Measurements from ENCODE around the gene LMBR1L.

Gene LMBR1L

GRCh38 chr12:49059045-49059298, 51.7 kb downstream of the LMBR1L start:
- peaks cover 4 to 20% of the 10 kb centered on the region in 2 experiments; a peak in 1 of 3 replicates for H3K36me3 ChIP-seq (ENCODE audit: control insufficient read depth in 2 of 2, insufficient read depth in 1 of 2, low read length in 2 of 2)
- ChIA-PET POLR2A (interaction anchor here (1.2 to 3.6 kb wide), 6 partner anchors 11 to 72 kb away, joined by 3 to 26 read pairs (median 6); partner anchors contain the start of genes RHEBL1 and TUBA1B), CTCF (interaction anchor here (0.7 to 2.4 kb wide), 8 partner anchors 9 to 71 kb away, joined by 3 to 18 read pairs (median 4); no protein-coding TSS in a partner anchor)

GRCh38 chr12:49058366-49059044, 52.1 kb downstream of the LMBR1L start:
- H3K4me3 ChIP-seq (ENCODE audit: low read depth, low read length): peak overlapping the region; percentile 95
- ChIA-PET POLR2A (interaction anchor here (1.1 to 3.6 kb wide), 8 partner anchors 10 to 130 kb away, joined by 3 to 26 read pairs (median 5); partner anchors contain the start of genes ARF3, RHEBL1, TUBA1A and TUBA1B), CTCF (interaction anchor here (0.6 to 2.4 kb wide), 9 partner anchors 9 to 62 kb away, joined by 3 to 18 read pairs (median 4); no protein-coding TSS in a partner anchor)
- no peaks in the 10 kb centered on the region for H3K9me3 ChIP-seq (ENCODE audit: control insufficient read depth, insufficient read depth, low read depth, low read length)
- H3K27ac ChIP-seq (ENCODE audit: extremely low read depth, low read depth, low read length): peak overlapping the region; percentile 93; the same call in 1 of the 2 replicates
- H3K4me1 ChIP-seq (ENCODE audit: control insufficient read depth, insufficient read depth, low read length): peaks cover 11% of the 10 kb centered on the region
- peaks cover 7 to 24% of the 10 kb centered on the region in 2 experiments; a peak in 2 of 3 replicates for H3K36me3 ChIP-seq (ENCODE audit: control insufficient read depth in 2 of 2, insufficient read depth in 1 of 2, low read length in 2 of 2)
- no peak for TF ChIP-seq ZNF10 (tag by site-specific recombination; IDR thresholded peaks at IDR 0.05)
- TF ChIP-seq ZNF26 (tag by site-specific recombination; IDR thresholded peaks at IDR 0.05): no peak
- TF ChIP-seq ZNF433 (tag by site-specific recombination; IDR thresholded peaks at IDR 0.05; ENCODE audit: low read depth): no peak
- no peak for TF ChIP-seq ZNF174 (tag by site-specific recombination; IDR thresholded peaks at IDR 0.05)
- no peak for TF ChIP-seq ZNF16 (tag by site-specific recombination; IDR thresholded peaks at IDR 0.05; ENCODE audit: low read depth)
- TF ChIP-seq KLF7 (tag by site-specific recombination; IDR thresholded peaks at IDR 0.05; ENCODE audit: borderline replicate concordance): no peak
- no peak for TF ChIP-seq KLF1 (tag by site-specific recombination; IDR thresholded peaks at IDR 0.05)
- no peak for TF ChIP-seq SP3 (tag by site-specific recombination; IDR thresholded peaks at IDR 0.05)
- TF ChIP-seq ZNF324 (tag by site-specific recombination; IDR thresholded peaks at IDR 0.05): no peak
- TF ChIP-seq ZNF114 (tag by site-specific recombination; IDR thresholded peaks at IDR 0.05): no peak

More at GRCh38 chr12:49059045-49059298, 51.7 kb downstream of the LMBR1L start:
- peaks cover 11% of the 10 kb centered on the region for H3K4me1 ChIP-seq (ENCODE audit: control insufficient read depth, insufficient read depth, low read length)
- H3K9me3 ChIP-seq (ENCODE audit: control insufficient read depth, insufficient read depth, low read depth, low read length): no peaks in the 10 kb centered on the region
- H3K27ac ChIP-seq (ENCODE audit: extremely low read depth, low read depth, low read length): peak overlapping the region; percentile 93
- 0 out of 2 replicates have a peak, but pooled peaks have one; percentile 19 for TF ChIP-seq IKZF3 (tag by site-specific recombination; IDR thresholded peaks at IDR 0.05)
- TF ChIP-seq ZNF623 (tag by site-specific recombination; IDR thresholded peaks at IDR 0.05): no peak
- no peak for TF ChIP-seq ZNF394 (tag by site-specific recombination; IDR thresholded peaks at IDR 0.05; ENCODE audit: borderline replicate concordance)
- TF ChIP-seq SETDB1 (IDR thresholded peaks at IDR 0.05; ENCODE audit: insufficient read length, low read length): no peak
- TF ChIP-seq ZNF184 (tag by site-specific recombination; IDR thresholded peaks at IDR 0.05): no peak
- no peak for TF ChIP-seq ZNF600 (tag by site-specific recombination; IDR thresholded peaks at IDR 0.05)
- peak; percentile 34; the same call in 1 of the 2 replicates for TF ChIP-seq HIC1 (tag by site-specific recombination; IDR thresholded peaks at IDR 0.05)
- TF ChIP-seq ZNF558 (tag by site-specific recombination; IDR thresholded peaks at IDR 0.05): no peak
- TF ChIP-seq ZNF76 (tag by site-specific recombination; IDR thresholded peaks at IDR 0.05; ENCODE audit: borderline replicate concordance, low read depth): peak; percentile 61
- TF ChIP-seq ZNF335 (tag by site-specific recombination; conservative IDR thresholded peaks at IDR 0.05): peak; percentile 92; the same call in 1 of the 2 replicates
- TF ChIP-seq PRDM10 (tag by site-specific recombination; IDR thresholded peaks at IDR 0.05): peak; percentile 59
- TF ChIP-seq AEBP2 (tag by site-specific recombination; IDR thresholded peaks at IDR 0.05; ENCODE audit: borderline replicate concordance): no peak
- TF ChIP-seq MEIS1 (CRISPR knock-in tag; IDR thresholded peaks at IDR 0.05; ENCODE audit: borderline replicate concordance): no peak
- peak overlapping the region; percentile 95 for H3K4me3 ChIP-seq (ENCODE audit: low read depth, low read length)
